WTC11 (cell line): ENCODE data around the gene THBS3. TPM values are rescaled to one million over a fixed set of nuclear protein-coding genes. Genes with fewer than 3 reads are reported as not detected.

ENCODE experiments used
- ATAC-seq: fragments of 200-7000 bp; cut with Tn5 transposase; 2 replicates; pipeline ENCODE4 v1.10.0; 2021; ENCODE audit warnings: mild to moderate bottlenecking, moderate library complexity
- CTCF ChIA-PET: fragments of 300-600 bp; sonication (Branson Sonifier 250); formaldehyde crosslinking; loops from one replicate; lab custom pipeline; 2021; ENCODE audit warnings: antibody characterized with exemption; lab: Charles Lee
- POLR2A ChIA-PET: fragments of 350-600 bp; sonication (Branson Sonifier 250); formaldehyde crosslinking; loops from one replicate; lab custom pipeline; 2021; ENCODE audit warnings: antibody characterized with exemption; lab: Charles Lee
- DNase-seq: peaks from one replicate; pipeline ENCODE4 v3.0.0; 2021; ENCODE audit warnings: low spot score
- H3K27ac Mint-ChIP-seq: 2 replicates; pipeline ENCODE4 v1.8.0; 2021; ENCODE audit warnings: mixed read lengths
- H3K27me3 Mint-ChIP-seq: 2 replicates; pipeline ENCODE4 v1.8.0; 2021; ENCODE audit warnings: low read depth, mild to moderate bottlenecking, moderate library complexity, mixed read lengths
- H3K36me3 Mint-ChIP-seq: 2 replicates; pipeline ENCODE4 v1.8.0; 2021; ENCODE audit warnings: mixed read lengths
- H3K4me1 Mint-ChIP-seq: 2 replicates; pipeline ENCODE4 v1.8.0; 2022; ENCODE audit warnings: mixed read lengths
- H3K4me3 Mint-ChIP-seq: 2 replicates; pipeline ENCODE4 v1.8.0; 2021; ENCODE audit warnings: mild to moderate bottlenecking, moderate library complexity, mixed read lengths
- H3K9me3 Mint-ChIP-seq: 2 replicates; pipeline ENCODE4 v1.8.0; 2021; ENCODE audit warnings: mixed read lengths
- CREB1 ChIP-seq: sonication (generic); formaldehyde crosslinking; IDR thresholded peaks from 2 replicates; pipeline ENCODE4 v1.8.0; 2023; ENCODE audit warnings: mild to moderate bottlenecking, missing genetic modification reagents
- CREM ChIP-seq: sonication (generic); formaldehyde crosslinking; IDR thresholded peaks from 2 replicates; pipeline ENCODE4 v1.8.1; 2022; ENCODE audit warnings: mild to moderate bottlenecking, missing genetic modification reagents, moderate library complexity
- ELF4 ChIP-seq: sonication (generic); formaldehyde crosslinking; IDR thresholded peaks from 2 replicates; pipeline ENCODE4 v1.8.1; 2022; ENCODE audit warnings: low read depth, mild to moderate bottlenecking, moderate library complexity, missing genetic modification reagents
- FOXJ3 ChIP-seq: sonication (generic); formaldehyde crosslinking; IDR thresholded peaks from 2 replicates; pipeline ENCODE4 v1.9.0; 2021; ENCODE audit warnings: missing genetic modification reagents, mild to moderate bottlenecking, borderline replicate concordance
- FOXP1 ChIP-seq: sonication (generic); formaldehyde crosslinking; IDR thresholded peaks from 2 replicates; pipeline ENCODE4 v1.8.0; 2022; ENCODE audit warnings: missing genetic modification reagents, mild to moderate bottlenecking, moderate library complexity, borderline replicate concordance
- MXD4 ChIP-seq: fragments of 250-450 bp; sonication (Bioruptor Pico); IDR thresholded peaks from 2 replicates; pipeline ENCODE4 v1.8.0; 2021; ENCODE audit warnings: mild to moderate bottlenecking, moderate library complexity, borderline replicate concordance
- NR3C1 ChIP-seq: sonication (generic); formaldehyde crosslinking; conservative IDR thresholded peaks from 2 replicates; pipeline ENCODE4 v1.8.1; 2023; ENCODE audit warnings: low read depth, mild to moderate bottlenecking, missing genetic modification reagents
- SP1 ChIP-seq: sonication (generic); formaldehyde crosslinking; conservative IDR thresholded peaks from 2 replicates; pipeline ENCODE4 v1.8.1; 2022; ENCODE audit warnings: missing genetic modification reagents
- ZNF232 ChIP-seq: sonication (generic); formaldehyde crosslinking; IDR thresholded peaks from 2 replicates; pipeline ENCODE4 v1.8.0; 2022; ENCODE audit warnings: mild to moderate bottlenecking, missing genetic modification reagents
- ZNF416 ChIP-seq: fragments of 250-450 bp; sonication (Bioruptor Pico); IDR thresholded peaks from 2 replicates; pipeline ENCODE4 v1.9.0; 2021; ENCODE audit warnings: mild to moderate bottlenecking, inconsistent platforms
- total RNA-seq: library from RNA; stranded (reverse); gene quantifications from 3 replicates; pipeline ENCODE4 v1.2.3, GENCODE V29; 2021
- TF ChIP-seq, protein P1 (sequence below): fragments of 250-450 bp; sonication (Bioruptor Pico); IDR thresholded peaks from 2 replicates; pipeline ENCODE4 v2.1.2; 2022; ENCODE audit warnings: mild to moderate bottlenecking, moderate library complexity
- TF ChIP-seq, protein P2 (sequence below): sonication (generic); formaldehyde crosslinking; IDR thresholded peaks from 2 replicates; pipeline ENCODE4 v1.8.0; 2023; ENCODE audit warnings: missing genetic modification reagents
- TF ChIP-seq, protein P3 (sequence below): sonication (generic); formaldehyde crosslinking; IDR thresholded peaks from 2 replicates; pipeline ENCODE4 v1.8.1; 2022; ENCODE audit warnings: low read depth, mild to moderate bottlenecking, moderate library complexity, missing genetic modification reagents, borderline replicate concordance
- TF ChIP-seq, protein P4 (sequence below): sonication (generic); formaldehyde crosslinking; conservative IDR thresholded peaks from 2 replicates; pipeline ENCODE4 v1.8.1; 2023; ENCODE audit warnings: mild to moderate bottlenecking, low read depth, missing genetic modification reagents, moderate library complexity
- TF ChIP-seq, protein P5 (sequence below): sonication (generic); formaldehyde crosslinking; IDR thresholded peaks from 2 replicates; pipeline ENCODE4 v1.8.1; 2022; ENCODE audit warnings: mild to moderate bottlenecking, missing genetic modification reagents, moderate library complexity, borderline replicate concordance
- TF ChIP-seq, protein P6 (sequence below): sonication (generic); formaldehyde crosslinking; IDR thresholded peaks from 2 replicates; pipeline ENCODE4 v1.8.0; 2023; ENCODE audit warnings: mild to moderate bottlenecking, missing genetic modification reagents
- TF ChIP-seq, protein P7 (sequence below): sonication (generic); formaldehyde crosslinking; IDR thresholded peaks from 2 replicates; pipeline ENCODE4 v1.8.1; 2022; ENCODE audit warnings: low read depth, missing genetic modification reagents, borderline replicate concordance
- TF ChIP-seq, protein P8 (sequence below): fragments of 250-450 bp; sonication (Bioruptor Pico); IDR thresholded peaks from 2 replicates; pipeline ENCODE4 v1.9.0; 2021; ENCODE audit warnings: moderate library complexity, mild to moderate bottlenecking, inconsistent platforms, borderline replicate concordance

The THBS3 gene
- total RNA-seq, 1 experiment from 2014 or later: 5.3 TPM

DNA sequence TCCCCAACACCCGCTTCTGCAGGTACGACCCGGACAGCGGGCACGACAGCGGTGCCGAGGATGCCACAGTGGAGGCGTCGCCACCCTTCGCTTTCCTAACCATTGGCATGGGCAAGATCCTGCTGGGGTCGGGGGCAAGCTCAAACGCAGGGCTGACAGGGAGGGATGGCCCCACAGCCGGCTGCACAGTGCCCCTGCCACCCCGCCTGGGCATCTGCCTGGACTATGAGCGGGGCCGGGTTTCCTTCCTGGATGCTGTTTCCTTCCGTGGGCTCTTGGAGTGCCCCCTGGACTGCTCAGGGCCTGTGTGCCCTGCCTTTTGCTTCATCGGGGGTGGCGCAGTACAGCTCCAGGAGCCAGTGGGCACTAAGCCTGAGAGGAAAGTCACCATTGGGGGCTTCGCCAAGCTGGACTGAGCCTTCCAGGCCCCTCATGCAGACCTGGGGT is 23.9 kb downstream of the THBS3 start:
- ATAC-seq (no peak), DNase-seq (no peak)
- Mint-ChIP-seq H3K27ac (no peak overlapping the region), H3K9me3 (no peaks in the 10 kb centered on the region), H3K36me3 (peaks cover 23% of the 10 kb centered on the region), H3K27me3 (no peaks in the 10 kb centered on the region), H3K4me1 (peaks cover 29% of the 10 kb centered on the region), H3K4me3 (no peak overlapping the region)
- no peak for TF ChIP-seq ZNF416 (CRISPR knock-in tag)
- TF ChIP-seq, protein P1, sequence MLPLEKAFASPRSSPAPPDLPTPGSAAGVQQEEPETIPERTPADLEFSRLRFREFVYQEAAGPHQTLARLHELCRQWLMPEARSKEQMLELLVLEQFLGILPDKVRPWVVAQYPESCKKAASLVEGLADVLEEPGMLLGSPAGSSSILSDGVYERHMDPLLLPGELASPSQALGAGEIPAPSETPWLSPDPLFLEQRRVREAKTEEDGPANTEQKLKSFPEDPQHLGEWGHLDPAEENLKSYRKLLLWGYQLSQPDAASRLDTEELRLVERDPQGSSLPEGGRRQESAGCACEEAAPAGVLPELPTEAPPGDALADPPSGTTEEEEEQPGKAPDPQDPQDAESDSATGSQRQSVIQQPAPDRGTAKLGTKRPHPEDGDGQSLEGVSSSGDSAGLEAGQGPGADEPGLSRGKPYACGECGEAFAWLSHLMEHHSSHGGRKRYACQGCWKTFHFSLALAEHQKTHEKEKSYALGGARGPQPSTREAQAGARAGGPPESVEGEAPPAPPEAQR (CRISPR knock-in tag): no peak
- TF ChIP-seq, protein P2, sequence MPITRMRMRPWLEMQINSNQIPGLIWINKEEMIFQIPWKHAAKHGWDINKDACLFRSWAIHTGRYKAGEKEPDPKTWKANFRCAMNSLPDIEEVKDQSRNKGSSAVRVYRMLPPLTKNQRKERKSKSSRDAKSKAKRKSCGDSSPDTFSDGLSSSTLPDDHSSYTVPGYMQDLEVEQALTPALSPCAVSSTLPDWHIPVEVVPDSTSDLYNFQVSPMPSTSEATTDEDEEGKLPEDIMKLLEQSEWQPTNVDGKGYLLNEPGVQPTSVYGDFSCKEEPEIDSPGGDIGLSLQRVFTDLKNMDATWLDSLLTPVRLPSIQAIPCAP (CRISPR knock-in tag): no peak
- no peak for TF ChIP-seq NR3C1 (CRISPR knock-in tag)
- TF ChIP-seq CREB1: no peak
- no peak for TF ChIP-seq ELF4 (CRISPR knock-in tag)
- TF ChIP-seq, protein P3, sequence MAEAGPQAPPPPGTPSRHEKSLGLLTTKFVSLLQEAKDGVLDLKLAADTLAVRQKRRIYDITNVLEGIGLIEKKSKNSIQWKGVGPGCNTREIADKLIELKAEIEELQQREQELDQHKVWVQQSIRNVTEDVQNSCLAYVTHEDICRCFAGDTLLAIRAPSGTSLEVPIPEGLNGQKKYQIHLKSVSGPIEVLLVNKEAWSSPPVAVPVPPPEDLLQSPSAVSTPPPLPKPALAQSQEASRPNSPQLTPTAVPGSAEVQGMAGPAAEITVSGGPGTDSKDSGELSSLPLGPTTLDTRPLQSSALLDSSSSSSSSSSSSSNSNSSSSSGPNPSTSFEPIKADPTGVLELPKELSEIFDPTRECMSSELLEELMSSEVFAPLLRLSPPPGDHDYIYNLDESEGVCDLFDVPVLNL (CRISPR knock-in tag): no peak
- no peak for TF ChIP-seq ZNF232
- TF ChIP-seq, protein P4, sequence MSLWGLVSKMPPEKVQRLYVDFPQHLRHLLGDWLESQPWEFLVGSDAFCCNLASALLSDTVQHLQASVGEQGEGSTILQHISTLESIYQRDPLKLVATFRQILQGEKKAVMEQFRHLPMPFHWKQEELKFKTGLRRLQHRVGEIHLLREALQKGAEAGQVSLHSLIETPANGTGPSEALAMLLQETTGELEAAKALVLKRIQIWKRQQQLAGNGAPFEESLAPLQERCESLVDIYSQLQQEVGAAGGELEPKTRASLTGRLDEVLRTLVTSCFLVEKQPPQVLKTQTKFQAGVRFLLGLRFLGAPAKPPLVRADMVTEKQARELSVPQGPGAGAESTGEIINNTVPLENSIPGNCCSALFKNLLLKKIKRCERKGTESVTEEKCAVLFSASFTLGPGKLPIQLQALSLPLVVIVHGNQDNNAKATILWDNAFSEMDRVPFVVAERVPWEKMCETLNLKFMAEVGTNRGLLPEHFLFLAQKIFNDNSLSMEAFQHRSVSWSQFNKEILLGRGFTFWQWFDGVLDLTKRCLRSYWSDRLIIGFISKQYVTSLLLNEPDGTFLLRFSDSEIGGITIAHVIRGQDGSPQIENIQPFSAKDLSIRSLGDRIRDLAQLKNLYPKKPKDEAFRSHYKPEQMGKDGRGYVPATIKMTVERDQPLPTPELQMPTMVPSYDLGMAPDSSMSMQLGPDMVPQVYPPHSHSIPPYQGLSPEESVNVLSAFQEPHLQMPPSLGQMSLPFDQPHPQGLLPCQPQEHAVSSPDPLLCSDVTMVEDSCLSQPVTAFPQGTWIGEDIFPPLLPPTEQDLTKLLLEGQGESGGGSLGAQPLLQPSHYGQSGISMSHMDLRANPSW (CRISPR knock-in tag): no peak
- TF ChIP-seq, protein P5, sequence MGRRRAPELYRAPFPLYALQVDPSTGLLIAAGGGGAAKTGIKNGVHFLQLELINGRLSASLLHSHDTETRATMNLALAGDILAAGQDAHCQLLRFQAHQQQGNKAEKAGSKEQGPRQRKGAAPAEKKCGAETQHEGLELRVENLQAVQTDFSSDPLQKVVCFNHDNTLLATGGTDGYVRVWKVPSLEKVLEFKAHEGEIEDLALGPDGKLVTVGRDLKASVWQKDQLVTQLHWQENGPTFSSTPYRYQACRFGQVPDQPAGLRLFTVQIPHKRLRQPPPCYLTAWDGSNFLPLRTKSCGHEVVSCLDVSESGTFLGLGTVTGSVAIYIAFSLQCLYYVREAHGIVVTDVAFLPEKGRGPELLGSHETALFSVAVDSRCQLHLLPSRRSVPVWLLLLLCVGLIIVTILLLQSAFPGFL (CRISPR knock-in tag): no peak
- no peak for TF ChIP-seq FOXP1 (CRISPR knock-in tag)
- TF ChIP-seq, protein P6, sequence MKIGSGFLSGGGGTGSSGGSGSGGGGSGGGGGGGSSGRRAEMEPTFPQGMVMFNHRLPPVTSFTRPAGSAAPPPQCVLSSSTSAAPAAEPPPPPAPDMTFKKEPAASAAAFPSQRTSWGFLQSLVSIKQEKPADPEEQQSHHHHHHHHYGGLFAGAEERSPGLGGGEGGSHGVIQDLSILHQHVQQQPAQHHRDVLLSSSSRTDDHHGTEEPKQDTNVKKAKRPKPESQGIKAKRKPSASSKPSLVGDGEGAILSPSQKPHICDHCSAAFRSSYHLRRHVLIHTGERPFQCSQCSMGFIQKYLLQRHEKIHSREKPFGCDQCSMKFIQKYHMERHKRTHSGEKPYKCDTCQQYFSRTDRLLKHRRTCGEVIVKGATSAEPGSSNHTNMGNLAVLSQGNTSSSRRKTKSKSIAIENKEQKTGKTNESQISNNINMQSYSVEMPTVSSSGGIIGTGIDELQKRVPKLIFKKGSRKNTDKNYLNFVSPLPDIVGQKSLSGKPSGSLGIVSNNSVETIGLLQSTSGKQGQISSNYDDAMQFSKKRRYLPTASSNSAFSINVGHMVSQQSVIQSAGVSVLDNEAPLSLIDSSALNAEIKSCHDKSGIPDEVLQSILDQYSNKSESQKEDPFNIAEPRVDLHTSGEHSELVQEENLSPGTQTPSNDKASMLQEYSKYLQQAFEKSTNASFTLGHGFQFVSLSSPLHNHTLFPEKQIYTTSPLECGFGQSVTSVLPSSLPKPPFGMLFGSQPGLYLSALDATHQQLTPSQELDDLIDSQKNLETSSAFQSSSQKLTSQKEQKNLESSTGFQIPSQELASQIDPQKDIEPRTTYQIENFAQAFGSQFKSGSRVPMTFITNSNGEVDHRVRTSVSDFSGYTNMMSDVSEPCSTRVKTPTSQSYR (CRISPR knock-in tag): no peak
- ChIA-PET CTCF (interaction anchor here (0.6 to 4.5 kb wide), 4 partner anchors 8 to 19 kb away, joined by 3 to 39 read pairs (median 34); partner anchors contain the start of gene KRTCAP2), POLR2A (no interaction called here)

DNA sequence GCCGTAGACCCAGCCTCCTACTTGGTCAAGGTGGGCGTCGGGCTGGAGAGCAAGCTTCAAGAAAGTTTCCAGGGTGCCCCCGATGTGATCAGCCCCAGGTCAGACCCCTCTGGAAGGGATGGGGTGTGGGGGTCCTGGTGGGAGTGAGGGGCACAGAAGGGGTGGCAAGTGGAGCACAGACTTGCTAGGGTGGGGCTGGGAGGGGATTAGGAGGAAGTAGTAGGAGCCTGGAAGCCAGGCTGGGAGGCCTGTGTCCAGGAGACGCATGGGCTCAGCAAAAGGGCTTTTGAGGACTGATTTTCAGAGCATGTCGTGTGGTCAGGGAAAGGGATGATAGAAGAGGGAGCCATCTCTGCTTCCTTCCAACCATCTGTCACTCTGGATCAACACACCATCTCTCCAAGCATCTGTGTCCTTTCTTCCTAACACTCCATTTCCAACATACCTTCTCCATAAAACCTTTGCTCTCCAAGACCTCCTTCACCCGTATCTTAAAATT is 25.6 kb downstream of the THBS3 start:
- H3K4me3 Mint-ChIP-seq: no peak overlapping the region

More for the DNA sequence above, 25.6 kb downstream of the THBS3 start:
- H3K27me3 Mint-ChIP-seq: no peaks in the 10 kb centered on the region
- H3K9me3 Mint-ChIP-seq: no peaks in the 10 kb centered on the region
- H3K36me3 Mint-ChIP-seq: peaks cover 33% of the 10 kb centered on the region
- ATAC-seq (no peak), DNase-seq (no peak)
- H3K27ac Mint-ChIP-seq: no peak overlapping the region
- TF ChIP-seq, protein P7, sequence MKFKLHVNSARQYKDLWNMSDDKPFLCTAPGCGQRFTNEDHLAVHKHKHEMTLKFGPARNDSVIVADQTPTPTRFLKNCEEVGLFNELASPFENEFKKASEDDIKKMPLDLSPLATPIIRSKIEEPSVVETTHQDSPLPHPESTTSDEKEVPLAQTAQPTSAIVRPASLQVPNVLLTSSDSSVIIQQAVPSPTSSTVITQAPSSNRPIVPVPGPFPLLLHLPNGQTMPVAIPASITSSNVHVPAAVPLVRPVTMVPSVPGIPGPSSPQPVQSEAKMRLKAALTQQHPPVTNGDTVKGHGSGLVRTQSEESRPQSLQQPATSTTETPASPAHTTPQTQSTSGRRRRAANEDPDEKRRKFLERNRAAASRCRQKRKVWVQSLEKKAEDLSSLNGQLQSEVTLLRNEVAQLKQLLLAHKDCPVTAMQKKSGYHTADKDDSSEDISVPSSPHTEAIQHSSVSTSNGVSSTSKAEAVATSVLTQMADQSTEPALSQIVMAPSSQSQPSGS (CRISPR knock-in tag): no peak
- TF ChIP-seq FOXJ3 (CRISPR knock-in tag): no peak
- TF ChIP-seq, protein P8, sequence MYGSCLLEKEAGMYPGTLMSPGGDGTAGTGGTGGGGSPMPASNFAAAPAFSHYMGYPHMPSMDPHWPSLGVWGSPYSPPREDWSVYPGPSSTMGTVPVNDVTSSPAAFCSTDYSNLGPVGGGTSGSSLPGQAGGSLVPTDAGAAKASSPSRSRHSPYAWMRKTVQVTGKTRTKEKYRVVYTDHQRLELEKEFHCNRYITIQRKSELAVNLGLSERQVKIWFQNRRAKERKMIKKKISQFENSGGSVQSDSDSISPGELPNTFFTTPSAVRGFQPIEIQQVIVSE: no peak
- TF ChIP-seq CREM (CRISPR knock-in tag): no peak
- no peak for TF ChIP-seq SP1 (CRISPR knock-in tag)
- no peak for TF ChIP-seq MXD4 (CRISPR knock-in tag)
- peaks cover 18% of the 10 kb centered on the region for H3K4me1 Mint-ChIP-seq
- ChIA-PET CTCF (interaction anchor here (1.0 to 2.6 kb wide), 2 partner anchors 9 to 12 kb away, joined by 6 to 12 read pairs; partner anchors contain the start of gene KRTCAP2), POLR2A (no interaction called here)
